Choroid plexus epithelial cell (primary cell): ENCODE measurements around the gene TEX2.
A peak's percentile ranks its signal among the peaks of the same experiment; 100 is the strongest.
"Not testable (repeated sequence)": the region's sequence is repeated elsewhere in the genome, so short reads cannot be mapped to it uniquely, and the experiment has no call there.

ENCODE experiments used
- DNase-seq: peaks from one replicate; pipeline ENCODE4 v3.0.0-alpha.2; 2010; ENCODE audit warnings: low read depth
- H3K4me3 ChIP-seq: 2 replicates; pipeline ENCODE4 v1.5.1; 2011; ENCODE audit warnings: low read depth, mild to moderate bottlenecking, control low read depth, low read length, moderate library complexity
- CTCF ChIP-seq: conservative IDR thresholded peaks from 2 replicates; pipeline ENCODE4 v1.5.1; 2011; ENCODE audit warnings: low read depth, mild to moderate bottlenecking, control low read depth, inconsistent platforms, low read length, moderate library complexity

Gene TEX2

GRCh38 chr17:64192589-64192988, 70.5 kb downstream of the TEX2 start:
- no peak for TF ChIP-seq CTCF
- no peak overlapping the region for H3K4me3 ChIP-seq
- no peak for DNase-seq

- DNase-seq, result no peak
- TF ChIP-seq CTCF, result no peak
- H3K4me3 ChIP-seq, result no peak overlapping the region
Observed at GRCh38 chr17:64190472-64190871, 72.6 kb downstream of the TEX2 start.

- DNase-seq, result no peak
- no peak for TF ChIP-seq CTCF
- no peak overlapping the region for H3K4me3 ChIP-seq
Observed at GRCh38 chr17:64188088-64188487, 75.0 kb downstream of the TEX2 start.

- TF ChIP-seq CTCF, result no peak
Observed at GRCh38 chr17:64187093-64187895, 75.8 kb downstream of the TEX2 start.

GRCh38 chr17:64186171-64187092, 76.6 kb downstream of the TEX2 start:
- no peak for TF ChIP-seq CTCF
- no peak overlapping the region for H3K4me3 ChIP-seq
- DNase-seq, result no peak

More at GRCh38 chr17:64187093-64187895, 75.8 kb downstream of the TEX2 start:
- no peak overlapping the region for H3K4me3 ChIP-seq
- DNase-seq, result peak; percentile 36

GRCh38 chr17:64185557-64185956, 77.5 kb downstream of the TEX2 start:
- not testable (repeated sequence) for H3K4me3 ChIP-seq
- peak; percentile 67 for DNase-seq

GRCh38 chr17:64185101-64185500, 78.0 kb downstream of the TEX2 start:
- no peak for DNase-seq
- no peak for TF ChIP-seq CTCF
- no peak overlapping the region for H3K4me3 ChIP-seq
